Left ventricle myocardium inferior (tissue), 1 donor: ENCODE measurements around the gene COBL. TPM values are rescaled to one million over a fixed set of nuclear protein-coding genes. Genes with fewer than 3 reads are reported as not detected.

Experiments used
- DNase-seq: peaks from one replicate; pipeline ENCODE4 v3.0.0-alpha.2; 2020
- H3K27ac ChIP-seq: fragments of 200-600 bp; replicated peaks from 2 replicates; pipeline ENCODE4 v1.8.0; 2021
- H3K27me3 ChIP-seq: fragments of 200-600 bp; 2 replicates; pipeline ENCODE4 v1.8.0; 2021; ENCODE audit warnings: low read depth
- H3K36me3 ChIP-seq: fragments of 200-600 bp; 2 replicates; pipeline ENCODE4 v1.8.0; 2021
- H3K4me1 ChIP-seq: fragments of 200-600 bp; 2 replicates; pipeline ENCODE4 v1.8.0; 2021
- H3K4me3 ChIP-seq: fragments of 200-600 bp; 2 replicates; pipeline ENCODE4 v1.8.0; 2021; ENCODE audit warnings: mild to moderate bottlenecking, moderate library complexity
- H3K9me3 ChIP-seq: fragments of 200-600 bp; replicated peaks from 2 replicates; pipeline ENCODE4 v1.8.0; 2021
- CTCF ChIP-seq: fragments of 200-600 bp; IDR thresholded peaks from 2 replicates; pipeline ENCODE4 v1.8.0; 2021; ENCODE audit warnings: antibody characterized with exemption, mild to moderate bottlenecking, borderline replicate concordance
- intact Hi-C: fragments of 100-400 bp; cut with micrococcal nuclease; formaldehyde crosslinking; loops from one replicate; pipeline ENCODE4 v1.11.0; 2022
- total RNA-seq: library from RNA; stranded (reverse); fragmentation: NEBNext Ultra II Directional; extraction: Animal tissue kit (Norgen Biotek cat#: 25700); gene quantifications from one replicate; pipeline ENCODE4 v1.2.1, GENCODE V29; 2021
- donor health status: DM: no; HTN: yes; CAD: no; lungs with severe emphysema.

The COBL gene
- total RNA-seq, 1 donor from 2014 or later, result 77.1 TPM

DNA sequence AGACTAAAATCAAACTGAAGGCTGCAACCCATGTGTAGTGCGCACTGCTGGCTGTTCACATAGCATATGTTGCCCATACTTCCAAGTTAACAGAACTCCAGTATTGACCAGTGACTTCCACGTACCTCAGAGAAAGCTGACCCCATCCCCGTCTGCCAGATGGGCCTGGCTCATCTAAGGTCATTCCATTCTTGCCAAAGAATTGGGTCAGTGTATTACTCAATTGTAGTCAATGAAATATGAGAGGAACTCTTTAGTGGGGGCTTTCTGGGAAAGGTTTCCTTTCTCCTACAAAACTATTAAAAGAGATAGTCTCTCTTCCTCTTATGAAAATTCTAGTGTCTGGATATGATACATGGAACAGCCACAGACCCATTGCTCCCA is 238.6 kb downstream of the COBL start:
- no peak for TF ChIP-seq CTCF
- intact Hi-C loops, result no loop called here
- Histone ChIP-seq H3K4me1 (peaks cover 59% of the 10 kb centered on the region), H3K4me3 (no peak overlapping the region), H3K27me3 (no peaks in the 10 kb centered on the region), H3K9me3 (no peaks in the 10 kb centered on the region), H3K27ac (no peak overlapping the region), H3K36me3 (no peaks in the 10 kb centered on the region)
- DNase-seq, result no peak

DNA sequence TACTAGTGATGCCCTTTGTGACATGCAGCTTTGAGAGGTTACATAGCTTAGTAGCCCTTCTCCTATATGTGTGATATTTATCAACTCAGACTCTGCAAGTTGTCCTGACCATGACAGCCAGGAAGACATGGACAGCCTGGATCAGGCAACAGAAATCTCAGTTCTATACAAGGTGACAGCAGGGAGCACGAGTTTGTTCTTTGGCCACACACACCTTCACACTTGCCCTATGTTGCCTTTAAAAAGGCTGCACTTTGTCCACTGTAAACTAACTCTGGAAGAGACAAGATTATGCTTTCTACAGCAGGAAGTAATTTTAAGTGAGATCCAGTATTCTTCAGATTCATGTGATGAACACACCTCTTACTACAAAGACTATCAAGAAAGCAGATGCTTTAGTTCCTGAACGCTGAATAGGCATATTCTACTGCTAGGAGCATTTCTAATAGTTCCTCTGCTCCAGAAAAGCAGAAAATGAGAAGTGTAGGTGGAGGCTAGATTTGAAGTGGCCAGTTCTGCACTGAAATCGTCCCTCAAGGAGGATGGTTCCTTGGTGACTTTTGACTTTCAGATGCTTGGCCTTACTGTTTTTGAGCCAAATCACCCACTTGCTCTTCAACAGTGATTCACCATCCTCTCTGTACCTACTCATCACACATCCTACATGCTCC is 239.2 kb downstream of the COBL start:
- intact Hi-C loops, result no loop called here
- TF ChIP-seq CTCF, result no peak
- Histone ChIP-seq H3K9me3 (no peaks in the 10 kb centered on the region), H3K36me3 (no peaks in the 10 kb centered on the region), H3K27me3 (no peaks in the 10 kb centered on the region), H3K4me3 (no peak overlapping the region), H3K27ac (no peak overlapping the region), H3K4me1 (peaks cover 55% of the 10 kb centered on the region)
- no peak for DNase-seq

DNA sequence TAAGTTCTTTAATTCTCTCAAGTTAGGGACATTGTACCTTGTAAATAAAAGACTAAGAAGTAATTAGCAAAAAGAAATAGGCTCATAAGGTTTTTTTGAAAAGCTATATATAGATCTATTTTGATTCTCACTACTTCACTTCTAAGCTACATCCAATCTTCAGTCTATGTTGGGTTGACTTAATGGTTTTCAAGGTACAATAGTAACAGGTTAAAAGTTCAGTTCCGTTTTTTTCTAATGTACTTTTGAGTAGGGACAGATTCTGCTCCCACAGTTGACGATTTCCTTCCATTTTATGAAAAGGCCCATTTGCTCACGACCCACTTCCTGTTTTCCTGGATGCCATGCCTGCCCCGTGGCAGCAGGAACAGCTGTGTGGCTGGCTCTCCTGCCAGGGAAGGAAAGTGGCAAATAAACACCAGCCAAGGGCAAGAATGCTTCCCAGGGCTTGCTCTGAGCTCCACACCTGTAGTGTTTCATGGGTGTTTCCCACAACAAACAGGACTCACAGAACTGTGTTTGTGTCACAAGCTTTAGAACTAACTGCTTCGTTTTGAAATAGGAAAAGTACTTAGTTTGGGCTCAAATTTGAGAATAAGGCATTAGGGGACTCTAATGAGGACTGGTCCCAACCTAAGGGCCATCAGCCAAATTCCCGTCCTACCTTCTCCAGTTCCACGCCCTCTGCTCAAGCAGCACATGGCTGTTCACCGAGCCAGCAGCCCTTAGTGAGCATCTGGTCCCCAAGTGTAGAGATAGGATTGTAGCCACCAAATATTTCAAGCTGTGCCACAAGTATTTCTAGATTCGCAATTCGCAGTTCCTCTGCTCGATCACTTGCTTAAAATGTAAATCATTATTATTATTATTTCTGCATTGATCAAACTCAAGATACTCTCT is 240.7 kb downstream of the COBL start:
- Histone ChIP-seq H3K4me1 (peaks cover 44% of the 10 kb centered on the region), H3K9me3 (no peaks in the 10 kb centered on the region), H3K36me3 (no peaks in the 10 kb centered on the region), H3K4me3 (no peak overlapping the region), H3K27me3 (no peaks in the 10 kb centered on the region), H3K27ac (peak overlapping the region; percentile 65)
- intact Hi-C loops, result no loop called here
- no peak for DNase-seq
- TF ChIP-seq CTCF, result no peak

GRCh38 chr7:51073171-51073570 is 243.4 kb downstream of the COBL start:
- intact Hi-C loops, result no loop called here
- Histone ChIP-seq H3K4me1 (peaks cover 54% of the 10 kb centered on the region), H3K36me3 (no peaks in the 10 kb centered on the region), H3K4me3 (no peak overlapping the region), H3K27ac (no peak overlapping the region), H3K27me3 (no peaks in the 10 kb centered on the region), H3K9me3 (no peaks in the 10 kb centered on the region)
- DNase-seq, result no peak
- no peak for TF ChIP-seq CTCF

DNA sequence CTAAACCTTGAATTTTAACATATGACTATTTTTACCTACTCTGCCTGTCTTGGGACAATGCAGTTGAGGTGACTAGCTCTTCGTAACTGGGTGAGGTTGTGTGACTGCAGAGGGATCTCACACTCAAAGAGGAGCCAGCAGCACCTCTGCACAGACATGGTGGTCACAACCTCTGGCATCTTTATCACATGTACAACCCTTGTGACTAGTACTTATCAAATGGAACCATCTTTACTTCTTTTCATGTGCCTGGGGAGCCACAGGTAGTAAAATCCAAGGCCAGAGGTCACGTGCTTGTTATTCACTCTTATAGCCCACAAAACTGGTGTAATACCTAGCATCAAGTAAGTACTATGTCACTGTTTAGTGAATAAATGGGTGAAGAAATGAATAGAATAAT is 244.3 kb downstream of the COBL start:
- H3K9me3 ChIP-seq, result no peaks in the 10 kb centered on the region
- H3K27ac ChIP-seq, result no peak overlapping the region
- peaks cover 63% of the 10 kb centered on the region for H3K4me1 ChIP-seq
- H3K4me3 ChIP-seq, result no peak overlapping the region
- no peak for TF ChIP-seq CTCF
- no peaks in the 10 kb centered on the region for H3K27me3 ChIP-seq
- intact Hi-C loops, result no loop called here
- no peak for DNase-seq
- no peaks in the 10 kb centered on the region for H3K36me3 ChIP-seq
